HG02610 (cell line): ENCODE data around the gene ENO2.

ENCODE experiments used
- ATAC-seq: cut with Tn5 transposase; IDR thresholded peaks from one replicate; pipeline ENCODE4 v1.9.1; 2021; ENCODE audit warnings: mild to moderate bottlenecking, moderate library complexity; ENCODE audit not compliant: unreplicated experiment

Gene ENO2

DNA sequence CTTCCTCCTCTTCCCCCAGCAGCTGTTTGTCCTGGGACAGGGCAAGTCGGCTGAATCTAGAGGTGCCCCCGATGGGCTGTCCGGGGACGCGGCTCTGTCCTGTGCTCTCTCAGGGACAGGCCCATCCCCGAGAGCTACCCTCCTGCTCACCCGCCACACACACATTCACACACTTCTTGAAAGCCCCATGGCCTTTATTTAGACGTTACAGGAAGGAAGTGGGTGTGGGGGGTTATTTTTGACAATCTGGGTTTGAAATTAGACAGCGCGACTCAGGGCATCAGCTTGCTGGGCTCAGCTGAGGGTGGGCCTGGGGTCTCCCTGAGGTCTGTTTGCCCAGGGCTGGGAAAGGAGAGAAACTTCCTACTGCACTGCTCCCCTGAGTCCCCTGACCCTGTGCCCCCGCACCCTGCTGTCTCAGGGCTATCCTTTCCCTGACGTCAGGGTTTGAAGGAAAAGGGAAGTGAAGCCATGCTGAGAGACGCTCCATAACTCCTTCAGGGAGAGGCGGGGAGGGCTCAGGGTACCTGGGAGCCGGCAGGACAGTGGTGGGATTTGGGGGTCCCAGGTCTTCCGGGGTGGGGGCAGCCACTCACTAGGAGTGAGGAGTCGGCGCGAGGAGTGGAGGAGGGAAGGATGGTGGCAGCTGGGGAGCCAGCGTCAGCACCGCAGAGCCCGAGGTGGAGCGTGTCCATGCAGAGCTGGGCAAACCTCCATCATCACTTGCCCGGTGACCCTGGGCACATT, 44.9 kb downstream of the ENO2 start:
- peak; percentile 60 for ATAC-seq

DNA sequence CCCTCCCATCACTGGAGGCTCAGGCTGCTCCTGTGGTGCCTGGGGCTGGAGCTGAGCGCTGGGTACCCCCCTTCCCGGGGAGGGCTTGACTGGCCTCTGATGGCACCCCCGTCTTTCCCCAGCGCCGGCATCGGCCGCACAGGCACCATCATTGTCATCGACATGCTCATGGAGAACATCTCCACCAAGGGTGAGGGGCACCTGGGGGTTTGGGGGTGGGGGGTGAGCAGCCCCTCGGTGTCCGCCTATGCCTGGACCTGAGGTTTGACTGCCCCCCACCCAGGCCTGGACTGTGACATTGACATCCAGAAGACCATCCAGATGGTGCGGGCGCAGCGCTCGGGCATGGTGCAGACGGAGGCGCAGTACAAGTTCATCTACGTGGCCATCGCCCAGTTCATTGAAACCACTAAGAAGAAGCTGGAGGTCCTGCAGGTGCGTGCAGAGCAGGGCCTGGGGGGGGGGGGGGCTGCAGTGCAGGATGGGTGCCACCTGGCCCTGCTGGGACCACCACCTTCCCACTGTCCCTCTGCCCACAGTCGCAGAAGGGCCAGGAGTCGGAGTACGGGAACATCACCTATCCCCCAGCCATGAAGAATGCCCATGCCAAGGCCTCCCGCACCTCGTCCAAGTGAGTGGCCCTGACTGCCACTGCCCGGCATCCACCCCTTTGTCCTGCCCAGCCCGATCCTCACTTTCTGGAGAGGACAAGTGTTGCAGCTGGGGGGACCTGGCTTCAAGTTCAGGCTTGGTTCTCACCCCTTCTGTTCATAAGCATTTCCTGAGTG, 45.6 kb downstream of the ENO2 start:
- no peak for ATAC-seq

DNA sequence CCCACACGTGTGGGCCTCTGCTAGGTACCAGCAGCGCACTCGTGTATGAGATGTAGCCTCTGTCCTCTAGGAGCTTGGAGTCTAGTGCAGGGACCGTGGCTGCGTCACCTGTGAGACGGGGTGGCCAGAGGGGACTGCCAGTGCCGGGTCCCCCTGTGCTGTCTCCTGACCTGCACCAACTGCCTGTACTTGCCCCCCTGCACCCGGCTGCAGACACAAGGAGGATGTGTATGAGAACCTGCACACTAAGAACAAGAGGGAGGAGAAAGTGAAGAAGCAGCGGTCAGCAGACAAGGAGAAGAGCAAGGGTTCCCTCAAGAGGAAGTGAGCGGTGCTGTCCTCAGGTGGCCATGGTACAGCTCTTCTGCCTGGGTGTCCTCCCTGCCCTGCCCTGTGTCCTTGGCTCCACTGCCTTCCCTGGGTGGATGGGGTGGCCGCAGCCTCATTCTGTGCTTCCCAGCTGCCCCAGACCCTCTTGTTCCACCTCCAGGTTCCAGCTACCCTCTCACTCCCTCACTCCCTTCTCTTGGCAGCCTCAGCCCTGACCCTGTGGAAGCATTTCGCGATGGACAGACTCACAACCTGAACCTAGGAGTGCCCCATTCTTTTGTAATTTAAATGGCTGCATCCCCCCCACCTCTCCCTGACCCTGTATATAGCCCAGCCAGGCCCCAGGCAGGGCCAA, 46.4 kb downstream of the ENO2 start:
- no peak for ATAC-seq

DNA sequence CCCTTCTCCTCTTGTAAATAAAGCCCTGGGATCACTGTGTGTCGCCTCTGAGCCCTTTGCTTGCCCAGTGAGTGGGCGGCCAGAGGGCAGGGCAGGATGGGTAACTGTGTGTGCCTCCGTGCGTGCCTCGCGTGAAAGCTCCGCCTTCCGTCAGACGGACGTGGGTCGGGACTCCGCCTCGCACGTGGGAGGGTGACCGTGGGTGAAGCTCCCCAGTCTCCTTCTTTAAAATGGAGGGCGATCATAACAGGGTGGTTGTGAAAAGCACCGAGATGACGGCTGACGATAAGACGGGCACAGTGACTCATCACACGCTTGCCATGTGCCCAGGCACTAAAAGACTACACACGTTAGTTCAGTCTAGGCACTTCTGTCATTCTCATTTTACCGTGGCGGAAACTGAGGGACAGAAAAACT, 46.9 kb downstream of the ENO2 start:
- no peak for ATAC-seq

DNA sequence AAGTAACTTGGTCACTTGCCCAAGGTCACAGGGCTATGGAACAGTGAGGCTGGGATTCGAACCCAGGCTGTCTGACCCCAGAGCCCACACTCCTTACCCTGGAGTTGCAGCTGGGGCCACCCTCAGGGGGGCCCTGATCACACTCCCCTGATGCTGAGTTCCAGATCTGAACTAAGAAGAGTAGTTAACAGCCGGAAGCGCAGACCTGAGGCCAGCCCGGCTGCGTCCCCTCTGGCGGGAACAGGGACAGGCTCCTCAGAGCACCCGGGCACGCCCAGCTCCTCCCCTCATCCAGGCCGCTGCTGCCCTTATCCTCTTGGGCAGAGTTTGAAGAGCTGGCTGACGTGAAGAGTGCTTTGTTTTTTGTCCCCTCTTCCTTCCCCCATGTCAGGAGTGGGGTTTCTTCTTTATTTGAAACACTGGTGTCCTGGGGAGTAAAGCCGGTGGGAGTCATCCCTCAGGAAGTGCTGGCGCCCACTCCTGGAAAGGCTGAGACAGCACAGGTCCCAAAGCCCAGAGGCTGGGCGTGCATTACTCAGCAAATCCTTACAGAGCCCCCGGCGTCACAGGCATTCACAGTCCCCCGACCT, 47.4 kb downstream of the ENO2 start:
- ATAC-seq, result no peak

DNA sequence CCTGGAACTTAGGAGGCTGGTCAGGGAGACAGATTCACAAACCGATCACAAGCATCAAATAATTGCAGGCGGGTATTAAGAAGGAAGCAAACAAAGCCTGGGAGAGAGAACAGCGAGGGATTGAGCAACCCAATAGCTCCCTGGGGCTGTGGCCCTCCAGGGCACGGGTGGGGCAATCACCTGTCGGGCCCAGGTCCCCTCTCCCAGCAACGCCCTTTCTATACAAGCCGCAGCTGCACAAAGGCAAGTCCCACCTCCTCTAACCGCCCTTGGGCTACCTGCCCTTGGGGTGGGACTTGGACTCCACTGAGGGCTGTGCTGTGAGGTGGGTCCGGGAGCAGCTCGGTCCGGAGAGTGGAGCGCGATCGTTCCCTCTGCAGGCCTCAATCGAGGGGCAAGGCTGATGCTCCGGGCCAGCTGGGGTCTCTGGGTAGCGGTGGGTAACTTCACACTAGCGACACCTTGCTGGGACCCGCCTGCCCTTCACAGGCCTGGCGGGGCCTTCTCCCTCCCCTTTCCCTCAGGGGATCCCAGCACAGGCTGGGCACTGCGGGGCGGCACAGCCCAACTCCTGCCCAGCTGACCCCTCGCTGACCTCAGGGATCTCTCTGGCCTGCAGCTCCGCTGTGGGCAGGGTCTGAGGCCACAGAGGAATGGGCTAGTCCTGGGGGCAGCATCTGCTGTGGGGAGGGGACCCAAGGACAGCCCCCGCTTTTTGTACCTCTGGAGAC, 48.1 kb downstream of the ENO2 start:
- no peak for ATAC-seq

DNA sequence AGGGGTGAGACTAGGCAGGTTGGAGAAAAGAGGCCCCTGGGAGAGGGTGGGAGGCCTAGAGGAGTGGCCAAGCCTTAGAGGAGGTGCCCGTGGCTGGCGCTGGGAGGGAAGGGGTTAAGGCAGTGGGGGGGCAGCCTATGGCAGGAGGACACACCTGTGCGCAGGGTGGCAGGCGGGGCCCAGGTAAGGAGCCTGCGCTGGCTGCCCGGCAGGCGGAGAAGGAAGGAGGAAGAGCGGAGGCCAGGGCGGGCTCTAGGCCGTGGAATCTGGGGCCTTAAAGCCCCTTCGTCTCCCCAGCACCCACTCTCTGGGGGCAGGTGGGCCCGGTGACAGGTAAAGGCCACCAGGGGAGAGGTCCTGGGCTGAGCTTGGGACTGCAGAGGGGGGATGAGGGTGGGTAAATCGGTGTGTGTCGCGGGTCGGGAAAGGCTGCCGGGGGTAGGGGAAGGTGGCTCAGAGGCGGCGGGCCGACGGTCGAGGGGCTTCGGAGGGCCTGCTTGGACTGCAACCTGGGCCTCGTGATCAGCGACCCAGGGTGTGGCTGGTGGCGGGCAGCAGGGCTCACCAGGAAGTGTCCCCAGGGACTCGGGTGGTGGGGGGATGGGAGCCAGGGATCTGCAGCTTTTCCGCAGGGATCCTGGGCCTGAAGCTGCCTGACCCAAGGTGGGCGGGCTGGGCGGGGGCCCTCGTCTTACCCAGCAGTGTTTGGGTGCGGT, 48.8 kb downstream of the ENO2 start:
- ATAC-seq, result no peak

DNA sequence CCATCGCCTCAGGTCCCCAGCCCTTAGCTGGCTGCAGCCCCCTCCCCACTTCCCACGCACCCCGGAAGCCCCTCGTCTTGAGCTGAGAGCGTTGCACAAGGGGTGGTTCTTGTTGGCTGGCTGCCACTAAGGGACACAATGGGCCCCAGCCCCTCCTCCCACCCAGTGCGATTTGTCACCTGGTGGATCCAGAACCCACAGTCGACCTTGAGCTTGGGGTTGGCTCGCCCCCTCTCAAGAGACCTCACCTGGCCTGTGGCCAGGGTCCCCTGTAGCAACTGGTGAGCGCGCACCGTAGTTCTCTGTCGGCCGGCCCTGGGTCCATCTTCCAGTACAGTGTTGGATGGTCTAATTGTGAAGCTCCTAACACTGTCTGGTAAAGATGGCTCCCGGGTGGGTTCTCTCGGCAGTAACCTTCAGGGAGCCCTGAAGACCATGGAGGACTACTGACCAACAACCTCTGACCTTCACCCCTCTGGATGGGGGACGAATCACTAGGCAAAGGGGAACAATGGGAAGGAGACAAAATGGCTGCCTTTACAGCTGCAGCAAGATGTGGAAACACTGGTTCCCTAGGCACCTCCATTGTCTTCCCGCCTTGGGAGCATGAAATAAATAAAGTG, 49.5 kb downstream of the ENO2 start:
- no peak for ATAC-seq

DNA sequence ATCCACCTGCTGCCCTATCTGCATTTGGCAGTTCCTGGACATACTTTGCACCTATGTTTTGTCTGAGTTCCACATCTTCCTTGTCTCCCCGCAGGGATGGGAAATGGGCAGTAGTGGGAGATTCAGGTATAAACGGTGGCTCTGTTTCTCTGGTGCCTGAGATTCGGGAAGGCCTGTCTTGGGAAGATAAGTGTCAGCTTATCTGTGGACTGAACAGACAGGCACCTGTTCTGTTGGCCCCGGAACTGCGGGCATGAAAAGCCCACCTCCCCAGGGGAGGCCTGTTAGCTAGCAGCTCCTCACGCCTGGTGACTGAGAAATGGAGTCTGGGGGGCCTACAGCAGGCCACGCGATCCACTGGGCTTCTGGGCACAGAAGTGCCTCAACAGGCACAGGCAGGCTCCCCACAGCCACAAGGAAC, 50.2 kb downstream of the ENO2 start:
- ATAC-seq, result no peak

DNA sequence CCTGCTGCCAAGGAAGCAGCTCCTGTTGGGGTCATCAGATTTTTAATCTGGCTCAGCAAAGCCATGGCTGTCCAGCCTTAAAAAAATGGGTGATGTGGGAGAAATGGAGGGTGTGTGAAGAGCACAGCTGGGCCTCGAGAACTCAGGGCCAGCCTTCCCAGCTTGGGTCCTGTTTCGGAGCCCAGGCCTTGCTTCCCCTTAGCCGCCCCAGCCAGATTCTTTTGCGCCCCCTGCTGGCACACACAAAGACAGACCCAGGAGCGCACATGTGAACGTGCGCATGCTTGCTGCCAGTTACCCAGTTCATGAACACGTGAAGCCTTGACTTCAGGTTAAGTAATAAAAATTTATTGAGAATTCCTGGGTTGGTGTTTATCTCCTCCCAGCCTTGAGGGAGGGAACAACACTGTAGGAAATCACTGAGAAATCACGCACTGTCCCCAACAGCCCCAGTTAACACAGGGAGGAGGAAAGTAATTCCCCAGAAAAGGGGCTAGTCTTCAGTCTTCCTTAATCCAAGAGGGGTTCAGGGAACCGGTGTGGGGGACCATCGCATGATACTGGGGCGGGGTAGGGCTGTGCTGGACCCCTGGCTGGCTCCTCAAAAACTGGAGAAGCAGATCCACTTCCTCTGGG, 50.8 kb downstream of the ENO2 start:
- ATAC-seq, result peak; percentile 31

DNA sequence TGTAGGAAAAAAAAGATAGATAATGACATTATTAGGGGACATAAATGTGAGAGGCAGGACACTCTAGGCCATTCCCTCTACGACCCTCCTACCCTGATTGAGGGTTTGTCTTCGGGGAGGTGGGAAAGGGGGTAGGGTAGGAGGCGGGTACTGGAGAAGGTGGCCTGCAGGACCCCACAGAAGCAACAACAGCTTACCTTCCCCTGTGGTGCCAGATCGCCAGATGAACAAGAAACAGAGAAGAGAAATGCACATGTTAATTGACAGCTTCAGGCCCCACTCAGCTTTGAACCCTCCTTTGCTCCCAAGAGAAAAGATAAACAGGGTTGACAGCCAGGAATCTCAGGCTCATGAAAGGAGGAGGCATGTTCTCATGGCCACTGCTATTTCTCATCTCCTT, 51.3 kb downstream of the ENO2 start:
- no peak for ATAC-seq

DNA sequence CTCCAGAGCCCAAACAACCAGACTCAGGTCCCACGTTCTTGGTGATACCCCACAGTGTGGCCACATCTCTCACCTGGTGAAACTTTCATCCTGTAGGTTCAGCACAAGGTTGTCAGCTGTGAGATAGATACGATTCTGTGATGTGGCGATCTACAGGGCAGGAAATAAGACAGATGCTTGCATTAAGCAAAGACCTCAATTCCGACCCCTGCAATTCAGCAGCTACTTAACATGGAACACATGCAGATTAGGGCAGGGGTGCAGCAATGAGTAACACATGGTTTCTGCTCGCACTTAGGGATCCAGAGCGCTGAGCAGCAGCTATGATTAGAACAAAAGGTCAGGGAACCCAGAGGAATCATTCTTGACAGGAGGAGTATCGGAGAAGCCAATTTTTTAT, 52.0 kb downstream of the ENO2 start:
- ATAC-seq, result no peak

DNA sequence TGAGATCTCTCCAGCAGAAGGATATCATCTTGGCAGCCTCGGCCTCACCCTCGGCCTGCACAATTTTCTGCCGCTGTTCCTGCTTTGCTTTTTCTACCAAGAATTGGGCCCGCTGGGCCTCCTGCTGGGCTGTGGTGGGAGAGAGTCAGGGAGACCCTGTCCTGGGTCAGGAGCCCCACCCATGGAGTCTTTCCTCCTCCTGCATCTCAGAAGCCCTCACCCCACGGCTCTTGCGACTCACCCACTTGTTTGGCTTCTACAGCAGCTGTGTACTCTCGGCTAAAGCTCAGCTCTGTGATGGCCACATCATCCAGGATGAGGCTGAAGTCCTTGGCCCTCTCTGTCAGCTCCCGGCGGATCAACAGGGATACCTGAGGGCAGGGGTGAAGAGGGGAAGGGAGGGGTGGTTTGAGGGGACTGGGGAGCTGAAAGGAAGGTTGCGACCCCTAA, 53.3 kb downstream of the ENO2 start:
- ATAC-seq, result no peak

DNA sequence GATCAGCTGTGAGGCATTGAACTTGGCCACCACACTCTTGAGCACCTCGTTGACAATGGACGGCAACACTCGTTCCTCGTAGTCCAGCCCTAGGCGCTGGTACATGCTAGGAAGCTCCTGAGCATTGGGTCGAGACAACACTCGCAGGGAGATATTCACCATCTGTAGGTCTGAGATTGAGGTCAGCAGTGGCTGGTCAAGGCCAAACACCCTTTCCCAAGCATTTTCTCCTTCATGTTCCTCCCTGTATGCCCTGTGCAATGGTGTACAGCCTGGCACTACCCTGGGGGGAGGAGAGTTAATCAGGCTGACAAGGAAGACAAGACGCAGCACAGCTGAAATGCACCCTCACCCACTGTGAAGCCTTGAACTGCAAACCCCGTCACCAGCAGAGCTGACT, 54.0 kb downstream of the ENO2 start:
- no peak for ATAC-seq

DNA sequence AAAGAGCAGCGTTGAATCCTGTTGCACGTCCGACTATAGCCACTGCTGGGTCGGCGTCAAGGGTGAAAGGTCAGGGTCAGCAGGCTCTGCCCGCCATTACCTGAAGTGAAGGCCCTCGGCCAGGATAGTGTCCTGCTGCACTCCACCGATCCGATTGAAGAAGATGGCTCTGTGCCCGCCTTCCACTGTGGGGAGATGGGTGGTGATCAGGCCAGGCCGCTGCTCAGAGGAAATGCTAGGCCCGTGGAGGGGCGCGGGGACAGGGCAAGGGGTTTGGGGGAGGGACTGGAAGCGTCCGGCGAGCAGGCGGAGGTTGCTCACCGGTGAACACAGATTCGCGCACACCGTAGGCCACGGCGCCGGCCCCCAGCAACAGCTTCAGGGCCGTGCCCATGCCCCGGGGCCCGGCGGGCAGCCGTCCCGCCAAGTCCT, 55.7 kb downstream of the ENO2 start:
- ATAC-seq, result peak; percentile 20
